Suprapubic skin (tissue), 4 donors: ENCODE measurements around the gene RUNDC3A.

ENCODE experiments used
- CTCF ChIP-seq, 2 donors: fragments of 200-600 bp in 1 of 2; fragments of 450-650 bp in 1 of 2; sonication (generic) in 1 of 2; IDR thresholded peaks; one replicate each; pipeline ENCODE4 v1.5.1; 2016 to 2019; ENCODE audit warnings: antibody characterized with exemption in 2 of 2, mild to moderate bottlenecking in 1 of 2, moderate library complexity in 1 of 2
- POLR2A ChIP-seq, 2 donors: fragments of 450-650 bp; IDR thresholded peaks; one replicate each; pipeline ENCODE4 v1.6.1; 2017; ENCODE audit warnings: antibody characterized with exemption in 2 of 2, mild to moderate bottlenecking in 2 of 2, moderate library complexity in 2 of 2
- POLR2AphosphoS5 ChIP-seq, 3 donors: sonication (generic); formaldehyde crosslinking; IDR thresholded peaks; one replicate each; pipeline ENCODE4 v1.6.1; 2017; ENCODE audit warnings: antibody characterized with exemption in 3 of 3

GRCh38 chr17:44308865-44309264 lies 464 bp downstream of the RUNDC3A start:
- TF ChIP-seq POLR2AphosphoS5 (IDR thresholded peaks at IDR 0.05) (no peak), CTCF (IDR thresholded peaks at IDR 0.05) (no peak), POLR2A (IDR thresholded peaks at IDR 0.05) (no peak)
